NCI-H82 (cell line): Measurements from ENCODE around the gene CYP24A1.
"Not testable (repeated sequence)": the region's sequence is repeated elsewhere in the genome, so short reads cannot be mapped to it uniquely, and the experiment has no call there.

Experiments used
- DNase-seq: peaks from one replicate; lab custom pipeline; 2025; lab: John Stamatoyannopoulos, UW

Gene CYP24A1

DNA sequence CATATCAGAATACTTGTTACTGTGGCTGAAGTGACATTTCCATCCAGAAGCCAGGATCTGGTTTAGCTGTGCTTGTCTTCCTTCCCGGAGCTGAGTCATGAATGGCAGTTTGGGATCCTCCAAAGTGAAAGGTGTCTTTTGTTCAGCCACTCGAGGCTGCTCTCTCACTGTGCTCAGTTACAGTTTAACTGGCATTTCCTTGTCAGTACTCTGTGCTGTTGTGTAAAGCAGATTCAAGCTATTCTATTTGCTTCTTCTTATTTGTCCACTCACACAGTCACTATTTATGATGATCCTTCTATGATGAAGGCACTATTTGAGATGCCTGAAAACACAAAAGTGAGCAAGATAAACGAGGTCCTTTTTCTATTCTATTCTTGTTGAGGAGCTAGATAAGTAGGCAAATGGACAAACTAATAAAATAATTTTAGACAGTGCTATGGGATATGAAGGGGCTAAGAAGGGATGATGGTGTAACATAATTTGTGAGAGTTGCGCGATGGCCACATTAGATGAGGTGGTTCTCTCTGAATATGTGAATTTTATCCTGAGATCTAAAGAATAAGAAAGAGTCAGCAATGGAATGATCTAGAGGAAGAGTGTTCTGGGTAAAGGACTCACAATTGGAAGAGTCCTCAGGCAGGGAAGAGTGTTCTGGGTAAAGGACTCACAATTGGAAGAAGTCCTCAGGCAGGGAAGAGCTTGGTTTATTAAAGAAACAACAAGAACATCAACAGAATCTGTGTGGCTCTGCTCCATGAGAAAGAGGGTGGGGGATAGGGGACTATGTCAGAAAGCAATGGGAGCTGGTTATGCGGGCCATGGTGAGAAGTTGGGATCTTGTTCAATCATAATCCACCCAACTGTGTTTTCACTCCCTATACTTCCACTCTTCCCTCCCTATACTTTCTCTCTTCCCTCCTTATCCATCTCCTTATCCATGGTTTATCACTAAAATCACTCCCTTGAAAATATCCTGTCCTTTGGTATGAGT, 40.1 kb downstream of the CYP24A1 start:
- DNase-seq: no peak

DNA sequence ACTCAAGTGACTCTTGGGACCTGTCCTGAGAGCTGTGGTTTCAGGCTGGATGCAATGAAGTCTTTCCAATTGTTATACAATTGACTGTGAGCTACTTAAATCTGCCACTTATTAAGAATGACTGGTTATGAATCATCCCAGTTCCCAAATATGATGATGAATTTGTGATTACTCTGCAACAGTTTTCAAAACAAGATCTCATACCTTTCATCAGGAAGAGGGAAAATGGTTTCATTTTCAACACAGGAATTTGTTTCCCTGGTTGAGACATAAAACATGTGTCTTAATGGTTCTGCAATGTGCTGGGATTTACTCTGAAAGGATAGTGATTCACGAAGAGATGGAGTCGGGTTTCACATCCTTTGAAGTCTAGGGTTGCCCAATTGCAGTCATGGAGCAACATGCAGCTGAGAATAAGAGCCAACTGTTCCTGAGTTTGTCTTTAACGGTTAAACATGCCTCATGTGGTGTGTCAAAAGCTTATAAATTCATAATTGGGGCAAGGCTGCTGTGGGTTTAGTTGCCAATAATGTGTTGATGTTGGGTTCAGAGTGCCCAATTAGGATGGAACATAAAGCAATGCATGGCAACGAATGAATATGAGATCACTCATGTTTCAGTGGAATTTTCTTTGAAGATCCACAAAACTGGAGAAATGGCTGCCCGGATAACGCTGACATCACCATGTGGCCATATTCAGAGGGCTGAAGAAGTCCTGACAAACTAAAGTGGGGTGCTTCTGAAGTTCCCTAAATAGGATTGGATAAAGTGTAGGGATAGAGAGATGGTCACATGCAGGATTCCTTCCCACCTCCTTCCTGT, 41.0 kb downstream of the CYP24A1 start:
- DNase-seq: no peak

DNA sequence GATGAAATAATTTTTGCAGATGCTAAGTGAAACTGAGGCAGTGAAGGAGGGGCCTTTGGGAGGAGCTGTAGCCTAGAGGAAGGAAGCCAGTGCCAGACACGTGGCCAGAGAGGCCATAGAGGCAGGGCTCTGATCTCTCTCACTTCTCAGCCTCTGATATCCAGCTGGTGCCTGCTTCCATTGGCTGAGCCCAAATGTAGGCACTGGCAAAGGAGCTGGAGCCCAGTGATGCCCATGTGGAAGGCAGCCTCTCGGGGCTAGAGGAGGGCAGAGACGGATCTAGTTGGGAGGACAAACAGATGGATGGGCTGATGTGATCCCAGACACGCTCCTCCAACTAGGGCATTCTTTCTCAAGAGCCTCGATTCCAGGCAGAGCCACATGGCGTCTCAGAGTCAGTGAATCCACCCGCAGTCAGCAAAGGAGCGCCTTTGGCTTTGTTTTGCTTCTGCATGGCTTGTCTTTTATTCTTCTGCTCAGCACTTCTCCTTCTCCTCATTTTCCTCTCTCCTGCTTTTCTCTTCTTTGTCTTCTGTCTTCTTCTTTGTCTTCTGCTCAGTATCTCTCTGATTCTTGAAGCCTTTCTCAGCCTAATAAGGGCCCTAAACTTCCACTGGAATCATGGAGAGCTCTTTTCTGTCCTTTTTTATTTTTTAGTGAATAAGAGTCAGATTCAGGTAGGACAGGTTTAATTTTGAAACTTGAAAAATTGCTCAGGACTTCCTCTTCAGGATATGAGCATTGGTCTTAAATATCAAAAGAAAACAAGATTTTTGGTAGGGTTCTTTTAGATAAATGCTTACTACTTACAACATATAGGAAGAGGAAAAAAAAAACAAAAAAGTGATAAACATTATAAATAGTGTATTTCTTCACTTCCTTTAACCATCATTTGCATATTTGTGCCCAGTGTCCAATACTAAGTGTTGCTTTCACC, 41.8 kb downstream of the CYP24A1 start:
- no peak for DNase-seq

DNA sequence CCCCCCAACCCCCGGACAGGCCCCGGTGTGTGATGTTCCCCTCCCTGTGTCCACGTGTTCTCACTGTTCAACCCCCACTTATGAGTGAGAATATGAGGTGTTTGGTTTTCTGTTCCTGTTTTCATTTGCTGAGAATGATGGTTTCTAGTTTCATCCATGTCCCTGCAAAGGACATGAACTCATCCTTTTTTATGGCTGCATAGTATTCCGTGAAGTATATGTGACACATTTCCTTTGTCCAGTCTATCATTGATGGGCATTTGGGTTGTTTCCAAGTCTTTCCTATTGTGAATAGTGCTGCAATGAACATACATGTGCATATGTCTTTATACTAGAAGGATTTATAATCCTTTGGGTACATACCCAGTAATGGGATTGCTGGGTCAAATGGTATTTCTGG, 42.7 kb downstream of the CYP24A1 start:
- not testable (repeated sequence) for DNase-seq

- DNase-seq: no peak
Measured at GRCh38 chr20:54129350-54129749, 44.4 kb downstream of the CYP24A1 start.

GRCh38 chr20:54127855-54128574, 45.8 kb downstream of the CYP24A1 start:
- no peak for DNase-seq

DNA sequence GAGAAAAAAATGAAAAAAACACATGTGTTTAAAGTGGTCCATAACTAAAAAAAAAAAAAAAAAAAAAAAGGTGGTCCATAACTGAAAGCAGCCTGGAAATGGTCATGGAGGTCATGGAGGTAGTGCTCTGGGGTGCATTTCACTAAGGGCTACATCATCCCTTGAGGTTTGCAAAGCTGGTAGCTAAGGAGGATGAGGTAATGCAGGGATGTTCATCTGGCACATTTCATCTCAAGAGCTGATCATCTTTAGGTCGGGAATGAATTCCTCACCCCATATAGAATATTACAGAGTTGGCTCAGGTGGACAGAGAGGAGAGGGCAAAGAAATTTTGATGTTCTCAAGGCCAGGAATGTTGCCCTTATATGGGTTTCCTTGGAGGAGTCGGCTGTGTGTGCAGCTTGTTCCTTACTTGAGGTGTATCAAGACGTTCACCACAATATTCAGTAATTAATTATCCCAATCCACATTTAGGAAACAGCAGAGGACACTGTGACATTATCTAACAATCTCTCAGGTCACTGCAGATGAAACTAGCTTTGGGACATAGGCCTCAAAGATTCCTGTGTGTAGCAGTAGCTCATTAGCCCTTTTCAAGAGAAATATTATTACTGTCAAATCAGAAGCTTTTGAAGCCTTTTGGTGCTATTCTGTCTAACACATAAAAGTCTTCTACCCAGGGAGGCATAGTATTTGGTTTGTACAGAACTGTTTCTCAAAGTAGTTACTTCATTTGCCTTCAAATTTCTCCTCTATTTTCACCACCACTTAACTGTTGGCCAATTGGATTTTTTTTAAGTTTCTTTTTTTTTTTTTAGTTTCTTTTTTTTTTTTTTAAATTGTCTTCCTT, 46.8 kb downstream of the CYP24A1 start:
- DNase-seq: no peak

DNA sequence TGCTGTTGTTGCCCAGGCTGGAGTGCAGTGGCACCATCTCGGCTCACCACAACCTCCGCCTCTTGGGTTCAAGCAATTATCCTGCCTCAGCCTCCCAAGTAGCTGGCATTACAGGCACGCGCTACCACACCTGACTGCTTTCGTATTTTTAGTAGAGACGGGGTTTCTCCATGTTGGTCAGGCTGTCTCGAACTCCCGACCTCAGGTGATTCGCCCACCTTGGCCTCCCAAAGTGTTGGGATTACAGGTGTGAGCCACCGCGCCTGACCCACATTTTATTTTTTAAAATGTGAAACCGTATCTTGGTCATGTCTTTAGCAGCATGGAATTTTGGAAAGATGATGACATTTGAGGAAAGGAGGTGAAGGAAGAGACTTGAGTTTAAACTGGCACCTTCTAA, 47.5 kb downstream of the CYP24A1 start:
- DNase-seq: not testable (repeated sequence)

DNA sequence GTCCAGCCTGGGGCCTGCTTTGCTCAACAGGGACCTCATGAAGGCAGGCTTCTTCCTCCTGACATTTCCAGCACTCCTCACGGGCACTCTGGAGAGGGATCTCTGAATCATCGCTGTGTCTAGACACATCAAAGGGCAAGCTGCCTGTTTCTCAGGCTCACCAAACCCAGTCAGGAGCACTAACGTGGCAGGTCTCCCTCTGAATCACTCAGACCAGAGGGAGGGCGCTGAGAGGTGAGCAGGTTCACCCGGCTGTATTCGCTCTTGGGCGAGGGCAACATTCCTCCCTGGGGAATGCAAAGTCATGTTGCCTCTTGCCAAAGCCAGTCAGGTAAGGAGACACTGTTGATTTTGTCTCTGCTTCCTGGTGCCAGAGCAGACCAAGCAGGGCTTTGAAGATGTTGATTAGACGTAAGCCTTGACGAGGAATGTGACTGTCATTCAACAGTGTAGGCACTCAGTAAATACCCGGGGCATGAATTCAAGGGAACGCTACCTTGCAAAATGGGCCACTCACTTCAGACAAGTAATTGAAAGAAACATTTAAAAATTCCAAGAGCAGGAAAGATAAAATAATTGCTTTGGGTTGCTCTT, 50.1 kb downstream of the CYP24A1 start:
- no peak for DNase-seq

DNA sequence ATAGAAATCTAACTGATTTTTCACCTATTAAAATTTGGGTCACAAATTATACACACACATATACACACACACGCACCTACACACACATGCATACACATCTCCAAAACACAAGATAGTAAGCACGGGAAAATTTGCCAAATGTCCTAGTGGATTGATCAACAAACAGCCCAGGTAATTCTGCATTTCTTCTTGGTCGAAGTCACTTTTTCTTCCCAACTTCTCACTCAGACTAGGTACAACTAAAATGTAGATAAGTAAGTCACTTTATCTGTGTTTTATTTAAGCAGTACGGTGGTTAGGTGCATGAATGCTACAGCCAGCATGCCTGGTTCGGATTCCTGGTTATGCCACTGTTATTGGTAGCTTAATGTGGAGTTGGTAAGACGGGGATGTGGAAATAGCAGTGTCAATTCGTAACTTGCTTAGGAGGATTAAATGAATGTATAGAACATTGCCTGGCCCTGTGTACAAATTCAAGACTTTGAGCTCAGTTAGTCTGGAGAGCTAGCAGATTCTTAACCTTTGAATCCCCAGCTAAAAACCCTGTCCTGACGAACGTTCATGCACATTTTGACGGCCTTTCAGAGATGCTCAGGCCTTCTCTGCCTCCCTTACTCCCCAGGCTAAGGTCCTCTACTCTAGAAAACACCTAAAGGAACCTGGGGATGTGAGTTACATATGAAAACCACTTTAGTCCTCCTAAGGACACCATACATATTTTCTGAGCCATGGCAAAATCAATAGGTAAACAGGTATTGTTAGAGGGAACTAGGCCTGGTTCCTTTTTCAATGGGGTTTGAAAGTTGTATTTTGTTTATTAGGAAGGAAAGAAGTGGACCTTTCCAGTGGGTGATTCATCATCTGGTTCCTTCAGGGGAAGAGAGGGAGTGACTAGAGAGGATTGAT, 50.9 kb downstream of the CYP24A1 start:
- no peak for DNase-seq

GRCh38 chr20:54122189-54122588, 51.6 kb downstream of the CYP24A1 start:
- DNase-seq: no peak

GRCh38 chr20:54119744-54120143, 54.0 kb downstream of the CYP24A1 start:
- DNase-seq: no peak

DNA sequence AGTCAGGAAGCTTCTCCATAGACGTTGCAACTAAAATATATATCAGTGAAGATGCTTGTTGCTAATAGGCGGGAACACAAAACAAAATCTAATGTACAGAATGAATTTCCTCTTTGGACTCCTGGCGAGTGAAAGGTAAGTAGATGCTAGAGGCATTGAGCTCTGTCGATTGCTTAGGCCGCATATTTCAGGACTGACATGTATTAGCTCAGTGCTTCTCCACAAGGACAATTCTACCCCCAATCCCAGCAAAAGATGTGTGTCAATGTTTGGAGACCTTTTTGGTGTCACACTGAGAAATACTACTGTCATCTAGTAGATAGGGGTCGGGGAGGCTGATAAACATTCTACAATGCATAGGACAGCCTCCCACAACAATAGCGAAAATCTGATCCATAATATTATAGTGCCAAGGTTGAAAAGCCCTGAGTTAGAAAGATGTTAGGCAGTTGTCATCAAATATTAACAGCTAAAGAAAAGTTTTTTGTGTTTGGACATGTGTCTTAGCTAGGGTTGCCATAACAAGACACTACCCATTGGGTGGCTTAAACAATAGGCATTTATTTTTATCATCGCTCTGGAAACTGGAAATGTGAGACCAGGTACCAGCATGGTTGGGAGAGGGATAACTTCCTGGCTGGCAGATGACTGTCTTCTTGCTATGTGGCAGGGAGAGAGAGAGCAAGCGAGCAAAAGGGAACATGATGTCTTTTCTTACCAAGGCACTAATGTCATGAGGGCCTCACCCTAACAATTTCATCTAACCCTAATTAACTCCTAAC, 55.4 kb downstream of the CYP24A1 start:
- no peak for DNase-seq

- DNase-seq: no peak
Measured at GRCh38 chr20:54116550-54117235, 57.1 kb downstream of the CYP24A1 start.

- no peak for DNase-seq
Measured at GRCh38 chr20:54115172-54115854, 58.5 kb downstream of the CYP24A1 start.

DNA sequence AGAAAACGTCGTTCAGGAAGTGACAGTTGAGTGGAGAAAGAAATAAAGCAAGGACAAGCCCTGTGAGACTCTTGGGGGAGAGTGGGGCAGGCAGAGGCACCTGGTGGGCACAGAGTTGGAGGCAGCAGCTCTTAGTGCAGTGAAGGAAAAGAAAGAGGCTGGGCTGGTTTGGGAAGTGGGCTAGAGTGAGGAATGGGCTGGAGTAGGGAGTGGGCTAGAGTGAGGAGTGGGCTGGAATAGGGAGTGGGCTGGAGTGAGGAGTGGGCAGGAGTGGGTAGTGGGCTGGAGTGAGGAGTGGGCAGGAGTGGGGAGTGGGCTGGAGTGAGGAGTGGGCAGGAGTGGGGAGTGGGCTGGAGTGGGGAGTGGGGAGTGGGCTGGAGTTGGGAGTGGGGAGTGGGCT, 59.7 kb downstream of the CYP24A1 start:
- no peak for DNase-seq

DNA sequence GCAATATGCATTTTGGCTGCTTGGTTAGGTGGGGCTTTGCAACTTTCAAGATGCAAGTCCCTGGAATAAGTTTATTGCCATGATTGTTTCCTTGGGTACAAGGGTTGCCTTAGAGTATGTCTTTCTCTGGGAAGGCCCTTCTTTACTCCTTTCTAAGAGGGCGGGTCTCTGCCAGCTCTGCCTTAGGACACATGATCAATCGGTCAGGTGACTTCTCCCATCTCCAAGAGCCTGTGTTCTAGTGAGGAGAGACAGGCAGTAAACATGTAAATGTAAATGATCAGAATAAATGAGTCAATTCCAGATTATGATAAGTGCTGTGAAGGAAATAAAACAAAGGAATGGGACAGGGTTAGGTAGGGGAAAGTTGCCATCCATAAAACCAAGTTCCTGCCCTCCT, 60.2 kb downstream of the CYP24A1 start:
- DNase-seq: no peak
